NOMO-1 (cell line): ENCODE data around the gene PAK4.

ENCODE experiments used
- DNase-seq, 2 experiments: peaks; one replicate each; lab custom pipeline; 2025; ENCODE audit not compliant: unreplicated experiment in 2 of 2; lab: John Stamatoyannopoulos, UW

PAK4 gene

GRCh38 chr19:39160889-39161672 is 35.5 kb downstream of the PAK4 start:
- DNase-seq, result no peak

GRCh38 chr19:39162441-39163043 is 37.0 kb downstream of the PAK4 start:
- DNase-seq, result no peak

DNA sequence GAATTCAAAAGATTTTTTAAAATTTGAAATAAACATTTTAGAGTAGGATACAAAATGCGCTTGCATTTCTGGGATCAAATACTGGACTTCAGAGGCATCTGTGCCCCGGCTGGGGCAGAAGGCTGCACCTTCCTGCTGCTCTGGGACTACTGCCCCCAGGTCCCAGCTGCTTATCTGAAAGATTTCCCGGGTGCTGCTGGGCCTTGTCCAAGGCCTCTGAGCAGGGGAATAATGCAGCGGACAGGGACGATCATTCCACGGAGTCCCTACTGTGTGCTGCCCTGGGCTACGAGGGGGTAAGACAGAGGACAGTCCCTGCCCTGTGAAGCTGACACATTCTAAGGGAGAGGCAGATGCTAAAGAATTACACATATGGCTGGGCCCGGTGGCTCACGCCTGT is 38.0 kb downstream of the PAK4 start:
- DNase-seq, result no peak

- no peak for DNase-seq
Measured at GRCh38 chr19:39164289-39164688, 38.7 kb downstream of the PAK4 start.

DNA sequence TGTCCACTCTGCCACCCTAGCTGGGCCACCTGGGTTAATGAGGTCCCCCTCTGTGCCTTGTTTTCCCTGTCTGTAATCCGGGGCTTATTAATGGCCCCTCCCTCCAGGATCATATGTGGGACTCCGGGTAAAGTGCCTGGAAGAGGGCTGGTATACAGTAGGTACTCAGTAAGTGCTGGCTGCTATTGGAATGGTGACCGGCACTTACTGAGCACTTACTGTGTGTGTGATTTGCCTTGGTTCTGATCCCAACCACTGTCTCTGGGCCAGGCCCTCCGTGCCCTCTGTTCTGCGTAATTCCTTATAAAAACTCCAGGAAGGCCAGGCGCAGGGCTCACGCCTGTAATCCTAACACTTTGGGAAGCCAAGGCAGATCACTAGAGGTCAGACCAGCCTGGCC is 40.3 kb downstream of the PAK4 start:
- DNase-seq, result no peak

GRCh38 chr19:39166571-39167391 is 41.2 kb downstream of the PAK4 start:
- no peak for DNase-seq

DNA sequence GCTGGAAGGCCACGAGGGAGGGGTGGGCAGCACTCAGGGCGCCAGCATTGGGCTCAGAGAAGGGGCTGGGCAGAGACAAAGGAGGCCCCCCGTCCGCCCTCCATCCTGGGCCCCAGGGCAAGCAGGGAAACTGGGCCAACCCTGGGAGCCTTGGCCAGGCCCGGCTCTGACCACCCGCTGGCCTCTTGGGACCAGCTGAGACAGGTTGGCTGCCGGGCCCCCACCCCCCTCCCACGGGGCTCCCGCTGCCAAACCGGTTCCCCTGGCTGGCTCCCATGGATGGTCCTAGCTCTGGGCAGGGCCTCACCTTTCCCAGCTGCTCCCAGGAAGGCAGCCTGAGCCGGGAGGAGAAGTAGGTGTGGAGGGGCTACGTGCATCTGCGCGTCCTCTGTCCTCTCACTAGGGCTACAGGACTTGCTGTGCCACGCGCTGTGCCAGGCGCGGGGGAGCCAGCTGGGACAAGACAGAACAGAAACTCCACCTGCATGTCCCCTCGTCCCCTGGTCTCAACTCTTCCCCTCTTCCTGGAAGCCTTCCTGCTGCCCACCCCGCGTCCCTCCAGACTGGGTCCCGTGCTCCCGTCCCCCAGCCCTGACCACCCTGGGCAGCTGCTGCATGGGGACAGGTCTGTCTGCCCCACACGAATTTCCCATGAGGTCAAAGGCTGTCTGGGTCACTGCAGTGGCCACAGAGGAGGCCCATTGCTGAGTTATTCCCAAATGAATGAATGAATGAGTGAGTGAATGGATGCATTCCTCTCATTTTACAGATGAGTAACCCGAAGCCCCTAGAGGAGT is 42.1 kb downstream of the PAK4 start:
- no peak for DNase-seq

DNA sequence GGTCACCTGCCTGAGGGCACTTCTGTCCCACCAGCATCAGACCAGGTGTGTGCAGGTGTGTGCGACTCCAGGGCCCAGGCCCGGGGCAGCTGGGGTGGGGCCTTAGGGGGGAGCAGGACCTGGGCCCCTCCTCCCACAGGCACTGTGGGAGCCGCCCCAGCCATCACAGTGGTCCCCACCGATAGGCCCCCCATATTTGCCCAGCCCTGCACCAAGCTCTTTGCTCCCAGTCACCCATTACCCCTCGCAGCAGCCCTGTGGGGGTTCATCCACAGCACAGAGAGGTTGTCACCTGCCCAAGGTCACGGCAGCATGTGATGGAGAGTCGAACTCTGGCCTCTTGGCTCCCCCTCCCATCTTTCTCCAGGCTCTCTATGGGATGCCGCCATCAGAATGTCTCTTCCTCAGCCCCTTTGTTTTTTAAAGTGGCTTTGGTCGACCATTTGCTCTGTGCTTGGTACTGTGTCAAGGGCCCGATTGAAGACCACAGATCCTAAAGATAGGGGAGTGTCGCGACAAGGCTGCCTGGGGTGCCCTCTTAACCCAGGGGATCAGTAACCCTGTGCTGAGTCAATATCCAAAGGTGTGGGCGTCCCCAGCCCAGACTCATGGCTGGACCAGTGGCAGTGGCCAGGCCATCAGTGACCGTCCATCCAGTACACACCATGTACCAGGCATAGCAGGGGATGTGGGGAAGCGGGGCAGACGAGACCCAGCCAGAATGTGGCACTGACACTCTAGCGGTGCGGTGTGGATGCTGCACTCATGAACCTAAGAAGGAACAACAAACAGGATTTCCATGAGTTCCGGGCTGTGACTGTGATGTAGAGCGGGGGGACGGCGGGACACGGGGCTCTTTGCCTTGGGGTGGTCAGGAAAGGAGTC is 42.9 kb downstream of the PAK4 start:
- DNase-seq, result no peak

- no peak for DNase-seq
Measured at GRCh38 chr19:39169143-39169810, 43.7 kb downstream of the PAK4 start.

GRCh38 chr19:39170386-39171231 is 45.0 kb downstream of the PAK4 start:
- no peak for DNase-seq

GRCh38 chr19:39171479-39172465 is 46.2 kb downstream of the PAK4 start:
- DNase-seq, result no peak

DNA sequence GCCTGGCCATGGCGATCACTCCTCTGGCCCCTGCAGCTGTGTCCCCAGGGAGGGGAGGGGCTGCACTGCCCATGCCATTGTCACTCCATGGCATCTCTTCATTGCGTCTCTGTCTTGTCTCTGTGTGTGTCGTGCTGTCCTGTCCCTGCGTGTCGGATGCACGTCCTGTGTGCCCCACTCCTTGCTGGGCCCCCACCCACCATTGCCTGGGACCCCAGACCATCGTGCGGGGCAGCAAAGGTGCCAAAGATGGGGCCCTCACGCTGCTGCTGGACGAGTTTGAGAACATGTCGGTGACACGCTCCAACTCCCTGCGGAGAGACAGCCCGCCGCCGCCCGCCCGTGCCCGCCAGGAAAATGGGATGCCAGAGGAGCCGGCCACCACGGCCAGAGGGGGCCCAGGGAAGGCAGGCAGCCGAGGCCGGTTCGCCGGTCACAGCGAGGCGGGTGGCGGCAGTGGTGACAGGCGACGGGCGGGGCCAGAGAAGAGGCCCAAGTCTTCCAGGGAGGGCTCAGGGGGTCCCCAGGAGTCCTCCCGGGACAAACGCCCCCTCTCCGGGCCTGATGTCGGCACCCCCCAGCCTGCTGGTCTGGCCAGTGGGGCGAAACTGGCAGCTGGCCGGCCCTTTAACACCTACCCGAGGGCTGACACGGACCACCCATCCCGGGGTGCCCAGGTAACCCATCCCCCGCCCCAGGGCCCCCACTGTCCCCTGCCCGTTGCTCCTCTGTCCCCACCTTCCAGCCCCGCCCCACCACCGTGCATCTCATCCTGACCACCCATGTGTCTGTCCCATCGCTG is 47.3 kb downstream of the PAK4 start:
- no peak for DNase-seq

- no peak for DNase-seq
Measured at GRCh38 chr19:39173502-39173991, 48.0 kb downstream of the PAK4 start.

DNA sequence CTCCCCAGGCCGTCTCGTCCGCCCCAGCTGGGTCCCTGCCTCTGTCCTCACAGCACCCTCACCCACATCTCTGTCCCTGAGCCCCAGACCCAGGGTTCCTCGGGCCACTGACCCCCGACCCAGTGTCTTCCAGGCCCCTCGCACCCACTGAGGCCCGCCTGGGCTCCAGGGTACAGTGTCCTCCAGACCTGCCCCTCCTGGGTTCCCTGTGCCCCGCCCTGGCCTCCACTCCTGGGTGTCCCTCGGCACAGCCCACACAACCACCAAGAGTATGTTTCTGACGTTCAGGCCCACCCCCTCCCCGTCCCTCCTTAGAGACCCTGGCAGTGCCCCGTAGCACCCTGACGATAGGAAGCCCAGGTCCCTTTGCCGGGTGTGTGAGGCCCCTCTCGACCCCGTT is 48.6 kb downstream of the PAK4 start:
- DNase-seq, result no peak

GRCh38 chr19:39174558-39175544 is 49.3 kb downstream of the PAK4 start:
- DNase-seq, result no peak
